DND-41 (cell line): ENCODE results near the gene ALPK3.

Source experiments
- EZH2 ChIP-seq: IDR thresholded peaks from 3 replicates; pipeline ENCODE4 v1.6.1; 2012; ENCODE audit warnings: borderline replicate concordance, low read depth, mild to moderate bottlenecking, moderate library complexity, low read length, inconsistent platforms; ENCODE audit not compliant: severe bottlenecking
- TF ChIP-seq, protein P1 (sequence below): IDR thresholded peaks from 2 replicates; pipeline ENCODE4 v1.5.1; 2012; ENCODE audit warnings: borderline replicate concordance, low read length, moderate library complexity, mild to moderate bottlenecking; ENCODE audit not compliant: poor library complexity, severe bottlenecking; ENCODE audit errors: extremely low read depth

GRCh38 chr15:84856731-84857417, 39.7 kb downstream of the ALPK3 start:
- TF ChIP-seq EZH2: no peak
- TF ChIP-seq, protein P1, sequence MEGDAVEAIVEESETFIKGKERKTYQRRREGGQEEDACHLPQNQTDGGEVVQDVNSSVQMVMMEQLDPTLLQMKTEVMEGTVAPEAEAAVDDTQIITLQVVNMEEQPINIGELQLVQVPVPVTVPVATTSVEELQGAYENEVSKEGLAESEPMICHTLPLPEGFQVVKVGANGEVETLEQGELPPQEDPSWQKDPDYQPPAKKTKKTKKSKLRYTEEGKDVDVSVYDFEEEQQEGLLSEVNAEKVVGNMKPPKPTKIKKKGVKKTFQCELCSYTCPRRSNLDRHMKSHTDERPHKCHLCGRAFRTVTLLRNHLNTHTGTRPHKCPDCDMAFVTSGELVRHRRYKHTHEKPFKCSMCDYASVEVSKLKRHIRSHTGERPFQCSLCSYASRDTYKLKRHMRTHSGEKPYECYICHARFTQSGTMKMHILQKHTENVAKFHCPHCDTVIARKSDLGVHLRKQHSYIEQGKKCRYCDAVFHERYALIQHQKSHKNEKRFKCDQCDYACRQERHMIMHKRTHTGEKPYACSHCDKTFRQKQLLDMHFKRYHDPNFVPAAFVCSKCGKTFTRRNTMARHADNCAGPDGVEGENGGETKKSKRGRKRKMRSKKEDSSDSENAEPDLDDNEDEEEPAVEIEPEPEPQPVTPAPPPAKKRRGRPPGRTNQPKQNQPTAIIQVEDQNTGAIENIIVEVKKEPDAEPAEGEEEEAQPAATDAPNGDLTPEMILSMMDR: no peak
